Measurements from ENCODE around the gene C1orf53. TPM values are rescaled to one million over a fixed set of nuclear protein-coding genes. Genes with fewer than 3 reads are reported as not detected.

The C1orf53 gene
- total RNA-seq, 1 experiment from 2014 or later, result 1.4 TPM

DNA sequence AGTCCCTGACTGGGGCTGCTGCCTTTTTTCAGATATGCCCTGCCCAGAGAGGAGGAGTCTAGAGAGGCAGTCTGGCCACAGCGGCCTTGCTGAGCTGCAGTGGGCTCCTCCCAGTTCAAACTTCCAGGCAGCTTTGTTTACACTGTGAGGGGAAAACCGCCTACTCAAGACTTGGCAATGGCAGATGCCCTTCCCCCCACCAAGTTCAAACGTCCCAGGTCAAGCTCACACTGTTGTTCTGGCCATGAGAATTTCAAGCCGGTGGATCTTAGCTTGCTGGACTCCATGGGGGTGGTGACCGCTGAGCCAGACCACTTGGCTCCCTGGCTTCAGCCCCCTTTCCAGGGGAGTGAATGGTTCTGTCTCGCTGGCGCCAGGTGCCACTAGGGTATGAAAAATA is 18.3 kb upstream of the C1orf53 start:
- no peaks in the 10 kb centered on the region for H3K27me3 ChIP-seq (replicated peaks; ENCODE audit: insufficient read depth, low read depth, low read length, poor library complexity)
- H3K36me3 ChIP-seq (ENCODE audit: insufficient read depth, low read length, poor library complexity, severe bottlenecking), result no peaks in the 10 kb centered on the region
- no peak for DNase-seq (ENCODE audit: low spot score)
- H3K9me3 ChIP-seq (ENCODE audit: low read depth, low read length, poor library complexity, severe bottlenecking), result no peaks in the 10 kb centered on the region
- H3K4me3 ChIP-seq (ENCODE audit: low read depth, low read length, poor library complexity, severe bottlenecking), result no peak overlapping the region
- POLR2A ChIA-PET (ENCODE audit: low non-redundant PET), result no interaction called here
- H3K4me1 ChIP-seq (ENCODE audit: insufficient read depth, low read length, poor library complexity, severe bottlenecking), result no peaks in the 10 kb centered on the region
- no TSS peak for BruUV-seq (replicated peaks)
- no peak overlapping the region for H3K27ac ChIP-seq (ENCODE audit: low read depth, low read length, poor library complexity, severe bottlenecking)
- TF ChIP-seq EZH2 (IDR thresholded peaks at IDR 0.05; ENCODE audit: borderline replicate concordance, low read depth, low read length, poor library complexity, severe bottlenecking), result no peak
- TF ChIP-seq, protein P1, sequence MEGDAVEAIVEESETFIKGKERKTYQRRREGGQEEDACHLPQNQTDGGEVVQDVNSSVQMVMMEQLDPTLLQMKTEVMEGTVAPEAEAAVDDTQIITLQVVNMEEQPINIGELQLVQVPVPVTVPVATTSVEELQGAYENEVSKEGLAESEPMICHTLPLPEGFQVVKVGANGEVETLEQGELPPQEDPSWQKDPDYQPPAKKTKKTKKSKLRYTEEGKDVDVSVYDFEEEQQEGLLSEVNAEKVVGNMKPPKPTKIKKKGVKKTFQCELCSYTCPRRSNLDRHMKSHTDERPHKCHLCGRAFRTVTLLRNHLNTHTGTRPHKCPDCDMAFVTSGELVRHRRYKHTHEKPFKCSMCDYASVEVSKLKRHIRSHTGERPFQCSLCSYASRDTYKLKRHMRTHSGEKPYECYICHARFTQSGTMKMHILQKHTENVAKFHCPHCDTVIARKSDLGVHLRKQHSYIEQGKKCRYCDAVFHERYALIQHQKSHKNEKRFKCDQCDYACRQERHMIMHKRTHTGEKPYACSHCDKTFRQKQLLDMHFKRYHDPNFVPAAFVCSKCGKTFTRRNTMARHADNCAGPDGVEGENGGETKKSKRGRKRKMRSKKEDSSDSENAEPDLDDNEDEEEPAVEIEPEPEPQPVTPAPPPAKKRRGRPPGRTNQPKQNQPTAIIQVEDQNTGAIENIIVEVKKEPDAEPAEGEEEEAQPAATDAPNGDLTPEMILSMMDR (conservative IDR thresholded peaks at IDR 0.05; ENCODE audit: low read depth, low read length), result no peak
- CTCF ChIA-PET, result no interaction called here
- intact Hi-C loops (cut with micrococcal nuclease; ENCODE audit: unreplicated experiment), result no loop called here

DNA sequence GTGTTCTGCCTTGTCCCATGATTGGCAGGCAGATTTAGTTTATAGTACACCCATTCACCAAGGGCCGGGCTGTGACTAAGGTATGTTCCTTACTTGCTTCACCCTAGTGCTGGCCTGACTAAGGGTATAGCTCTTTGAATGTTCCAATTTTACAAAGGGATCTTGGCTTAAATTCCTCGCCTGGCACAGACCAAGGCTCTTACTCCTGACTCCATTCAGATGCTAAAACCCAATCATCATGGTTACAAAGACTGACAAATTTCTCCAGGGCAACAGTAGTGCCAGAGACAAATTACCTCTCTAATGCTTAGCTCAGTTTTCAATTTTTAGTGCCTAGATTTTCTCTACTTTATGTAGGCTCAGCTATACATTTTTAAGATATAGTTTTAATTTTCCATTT is 11.5 kb upstream of the C1orf53 start:
- Histone ChIP-seq H3K4me1 (ENCODE audit: insufficient read depth, low read length, poor library complexity, severe bottlenecking) (no peaks in the 10 kb centered on the region), H3K27ac (ENCODE audit: low read depth, low read length, poor library complexity, severe bottlenecking) (no peak overlapping the region), H3K27me3 (replicated peaks; ENCODE audit: insufficient read depth, low read depth, low read length, poor library complexity) (no peaks in the 10 kb centered on the region), H3K36me3 (ENCODE audit: insufficient read depth, low read length, poor library complexity, severe bottlenecking) (no peaks in the 10 kb centered on the region), H3K9me3 (ENCODE audit: low read depth, low read length, poor library complexity, severe bottlenecking) (no peaks in the 10 kb centered on the region), H3K4me3 (ENCODE audit: low read depth, low read length, poor library complexity, severe bottlenecking) (no peak overlapping the region)
- intact Hi-C loops (cut with micrococcal nuclease; ENCODE audit: unreplicated experiment), result no loop called here
- POLR2A ChIA-PET (ENCODE audit: low non-redundant PET), result no interaction called here
- TF ChIP-seq, protein P1 (conservative IDR thresholded peaks at IDR 0.05; ENCODE audit: low read depth, low read length), result no peak
- no peak for TF ChIP-seq EZH2 (IDR thresholded peaks at IDR 0.05; ENCODE audit: borderline replicate concordance, low read depth, low read length, poor library complexity, severe bottlenecking)
- DNase-seq (ENCODE audit: low spot score), result no peak
- CTCF ChIA-PET, result no interaction called here
- BruUV-seq (replicated peaks), result no TSS peak

DNA sequence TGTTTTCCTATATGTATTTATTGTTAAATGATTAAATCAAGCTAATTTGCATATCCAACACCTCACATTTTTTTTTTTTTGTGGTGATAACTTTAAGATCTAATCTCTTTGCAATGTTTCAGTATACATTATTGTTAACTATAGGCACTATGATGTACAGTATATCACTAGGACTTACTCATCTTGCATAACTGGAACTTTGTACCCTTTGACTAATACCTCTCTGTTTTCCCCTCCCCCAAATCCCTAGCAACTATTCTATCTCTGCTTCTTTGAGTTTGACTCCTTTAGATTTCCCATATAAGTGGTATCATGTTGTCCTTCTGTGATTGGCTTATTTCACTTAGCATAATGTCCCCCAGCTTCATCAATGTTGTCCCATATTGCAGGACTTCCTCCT is 9.7 kb upstream of the C1orf53 start:
- Histone ChIP-seq H3K27me3 (replicated peaks; ENCODE audit: insufficient read depth, low read depth, low read length, poor library complexity) (no peaks in the 10 kb centered on the region), H3K9me3 (ENCODE audit: low read depth, low read length, poor library complexity, severe bottlenecking) (no peaks in the 10 kb centered on the region), H3K36me3 (ENCODE audit: insufficient read depth, low read length, poor library complexity, severe bottlenecking) (no peaks in the 10 kb centered on the region), H3K4me1 (ENCODE audit: insufficient read depth, low read length, poor library complexity, severe bottlenecking) (no peaks in the 10 kb centered on the region), H3K4me3 (ENCODE audit: low read depth, low read length, poor library complexity, severe bottlenecking) (no peak overlapping the region), H3K27ac (ENCODE audit: low read depth, low read length, poor library complexity, severe bottlenecking) (no peak overlapping the region)
- ChIA-PET CTCF (no interaction called here), POLR2A (ENCODE audit: low non-redundant PET) (interaction anchor here (0.7 kb wide), 1 partner anchor 121 kb away, joined by 3 read pairs; no protein-coding TSS in a partner anchor)
- no peak for DNase-seq (ENCODE audit: low spot score)
- BruUV-seq (replicated peaks), result no TSS peak
- TF ChIP-seq EZH2 (IDR thresholded peaks at IDR 0.05; ENCODE audit: borderline replicate concordance, low read depth, low read length, poor library complexity, severe bottlenecking), result no peak
- TF ChIP-seq, protein P1 (conservative IDR thresholded peaks at IDR 0.05; ENCODE audit: low read depth, low read length), result no peak
- intact Hi-C loops (cut with micrococcal nuclease; ENCODE audit: unreplicated experiment), result no loop called here
